ENCODE measurements around the gene SPEG.

SPEG gene

DNA sequence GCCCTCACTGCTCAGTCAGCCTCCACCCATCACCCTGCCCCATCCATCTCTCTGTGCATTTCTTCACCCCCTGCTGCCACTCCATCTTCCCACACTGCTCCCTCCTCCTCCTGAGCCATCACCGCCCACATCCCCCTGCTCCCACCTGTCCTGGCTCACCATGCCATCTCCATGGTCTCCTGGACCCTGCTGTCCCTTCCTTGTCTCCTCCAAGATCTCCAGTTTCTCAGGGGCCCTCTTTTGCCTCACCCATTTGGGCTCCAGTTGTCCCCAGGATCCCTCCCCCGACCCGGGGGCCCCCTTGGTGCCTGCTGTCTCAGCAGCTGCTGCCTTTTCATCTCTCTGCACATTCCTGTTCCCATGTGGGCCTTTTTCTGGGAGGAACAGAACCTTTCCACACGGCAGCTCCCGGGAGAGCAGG lies 10.6 kb downstream of the SPEG start:
- DNase-seq, result no peak

DNA sequence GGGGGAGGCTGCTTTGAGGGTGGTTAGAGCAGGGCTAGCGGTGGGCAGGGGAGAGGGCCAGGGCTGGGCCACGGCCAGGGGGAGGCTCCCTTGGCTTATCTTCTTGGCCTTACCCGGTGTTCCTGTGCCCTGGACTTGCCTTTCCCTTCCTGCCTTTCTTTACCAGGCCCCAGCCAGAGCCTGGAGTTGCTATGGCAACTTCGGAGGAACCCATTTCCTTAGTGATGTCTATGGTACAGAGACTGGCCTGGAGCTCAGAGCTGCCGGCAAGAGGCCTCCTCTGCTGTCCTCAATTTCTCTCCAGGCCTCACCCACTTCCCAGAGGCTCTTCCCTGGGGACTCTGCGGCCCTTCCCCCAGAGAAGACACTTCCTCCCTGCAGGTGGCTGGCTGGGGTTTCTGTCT lies 11.5 kb downstream of the SPEG start:
- DNase-seq, result no peak

DNA sequence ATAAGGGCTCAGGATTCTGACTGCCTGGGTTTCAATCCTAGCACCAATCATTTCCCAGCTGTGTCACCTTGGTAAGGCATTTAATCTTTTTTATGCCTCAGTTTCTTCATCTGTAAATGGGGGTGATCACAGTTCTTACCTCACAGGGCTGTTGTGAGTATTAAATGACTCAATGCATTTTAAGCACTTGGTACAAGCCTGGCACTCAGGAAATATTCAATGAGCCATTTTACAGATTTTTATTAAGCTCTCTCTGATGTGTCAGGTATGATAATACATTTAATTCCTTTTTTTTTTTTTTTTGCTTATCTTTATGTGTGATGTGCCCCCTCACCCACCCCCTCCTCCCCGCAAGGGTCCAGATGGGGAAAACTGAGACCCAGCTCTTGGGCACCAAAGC lies 12.0 kb downstream of the SPEG start:
- DNase-seq, result no peak

GRCh38 chr2:219447242-219448098 lies 12.8 kb downstream of the SPEG start:
- no peak for DNase-seq

DNA sequence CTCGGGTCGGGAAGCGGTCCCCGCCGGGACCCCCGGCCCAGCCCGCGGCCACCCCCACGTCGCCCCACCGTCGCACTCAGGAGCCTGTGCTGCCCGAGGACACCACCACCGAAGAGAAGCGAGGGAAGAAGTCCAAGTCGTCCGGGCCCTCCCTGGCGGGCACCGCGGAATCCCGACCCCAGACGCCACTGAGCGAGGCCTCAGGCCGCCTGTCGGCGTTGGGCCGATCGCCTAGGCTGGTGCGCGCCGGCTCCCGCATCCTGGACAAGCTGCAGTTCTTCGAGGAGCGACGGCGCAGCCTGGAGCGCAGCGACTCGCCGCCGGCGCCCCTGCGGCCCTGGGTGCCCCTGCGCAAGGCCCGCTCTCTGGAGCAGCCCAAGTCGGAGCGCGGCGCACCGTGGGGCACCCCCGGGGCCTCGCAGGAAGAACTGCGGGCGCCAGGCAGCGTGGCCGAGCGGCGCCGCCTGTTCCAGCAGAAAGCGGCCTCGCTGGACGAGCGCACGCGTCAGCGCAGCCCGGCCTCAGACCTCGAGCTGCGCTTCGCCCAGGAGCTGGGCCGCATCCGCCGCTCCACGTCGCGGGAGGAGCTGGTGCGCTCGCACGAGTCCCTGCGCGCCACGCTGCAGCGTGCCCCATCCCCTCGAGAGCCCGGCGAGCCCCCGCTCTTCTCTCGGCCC lies 13.6 kb downstream of the SPEG start:
- DNase-seq, result no peak

GRCh38 chr2:219448776-219449341 lies 14.2 kb downstream of the SPEG start:
- no peak for DNase-seq

DNA sequence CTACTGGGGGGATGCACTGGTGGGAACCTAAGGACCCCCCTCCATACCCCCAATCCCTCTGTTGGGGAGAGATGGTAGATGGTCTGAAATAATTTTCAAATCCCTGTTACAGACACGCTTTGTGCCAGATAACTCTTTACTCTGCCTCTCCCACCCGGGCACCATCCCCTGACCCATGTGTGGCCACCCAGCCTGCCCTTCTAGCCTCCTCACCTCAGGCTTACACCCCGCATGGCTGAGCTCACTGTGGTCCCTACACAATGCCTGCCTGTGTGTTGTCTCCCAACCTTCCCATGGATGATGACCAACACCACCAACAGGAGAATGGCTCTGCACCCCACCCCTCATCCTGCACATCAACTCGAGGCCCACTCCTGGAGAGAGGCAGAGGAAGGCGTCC lies 15.0 kb downstream of the SPEG start:
- no peak for DNase-seq

DNA sequence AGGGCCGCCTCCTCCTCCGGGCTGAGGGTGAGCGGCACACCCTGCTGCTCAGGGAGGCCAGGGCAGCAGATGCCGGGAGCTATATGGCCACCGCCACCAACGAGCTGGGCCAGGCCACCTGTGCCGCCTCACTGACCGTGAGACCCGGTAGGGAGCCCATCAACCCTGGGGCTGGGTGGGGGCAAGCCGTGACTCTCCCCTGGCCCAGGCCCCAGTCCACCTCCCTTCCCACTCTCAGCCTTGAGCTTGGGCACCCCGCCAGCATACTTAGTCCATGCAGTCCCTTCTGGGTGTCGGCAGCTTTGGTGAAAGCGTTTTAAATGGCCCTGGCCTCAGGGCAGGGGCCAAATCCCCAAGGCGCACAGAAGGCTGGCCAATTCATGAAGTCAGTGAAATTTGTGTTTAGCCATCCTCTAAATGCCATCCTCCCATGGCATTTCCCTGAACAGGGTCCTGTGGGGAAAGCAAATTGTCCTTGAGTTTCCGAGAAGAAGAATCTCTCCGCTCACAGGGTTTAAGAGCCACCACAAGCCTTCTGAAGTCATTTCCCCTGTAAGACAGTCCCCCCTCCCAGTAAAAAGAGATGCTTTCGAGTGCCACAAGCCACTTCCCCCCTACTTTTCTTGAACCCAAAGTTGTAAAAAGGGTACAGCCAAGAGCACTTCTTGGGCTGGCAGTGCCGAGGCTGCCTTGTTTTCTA lies 17.2 kb downstream of the SPEG start:
- DNase-seq, result no peak

- DNase-seq, result no peak
Measured at GRCh38 chr2:219452361-219453317, 18.0 kb downstream of the SPEG start.

GRCh38 chr2:219453671-219454590 lies 19.3 kb downstream of the SPEG start:
- DNase-seq, result no peak

GRCh38 chr2:219455581-219455980 lies 20.9 kb downstream of the SPEG start:
- DNase-seq, result no peak

- DNase-seq, result no peak
Measured at GRCh38 chr2:219457784-219458369, 23.2 kb downstream of the SPEG start.

DNA sequence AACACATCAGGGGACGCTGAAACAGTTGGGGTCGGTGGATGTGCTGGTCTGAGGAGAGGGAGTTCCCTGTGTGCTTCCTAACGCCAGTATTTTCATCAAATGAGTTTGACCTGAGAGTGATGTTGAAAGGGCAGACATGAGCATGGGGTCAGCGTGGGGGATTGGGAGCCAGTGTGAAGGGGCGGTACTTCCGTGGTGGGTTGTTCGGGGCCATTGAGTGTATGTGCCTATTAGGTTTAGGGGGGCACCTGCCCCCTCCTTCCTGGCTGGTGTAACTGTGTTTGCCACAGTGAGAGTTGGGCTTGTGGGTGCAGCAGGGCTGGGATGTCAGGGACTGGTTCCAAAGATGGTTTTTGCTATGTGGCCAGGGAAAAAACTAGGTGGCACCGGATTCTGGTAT lies 24.4 kb downstream of the SPEG start:
- no peak for DNase-seq

- peak; percentile 10 for DNase-seq
Measured at GRCh38 chr2:219459460-219460311, 25.0 kb downstream of the SPEG start.

GRCh38 chr2:219460424-219460926 lies 25.8 kb downstream of the SPEG start:
- DNase-seq, result no peak

GRCh38 chr2:219461047-219461514 lies 26.4 kb downstream of the SPEG start:
- DNase-seq, result no peak

DNA sequence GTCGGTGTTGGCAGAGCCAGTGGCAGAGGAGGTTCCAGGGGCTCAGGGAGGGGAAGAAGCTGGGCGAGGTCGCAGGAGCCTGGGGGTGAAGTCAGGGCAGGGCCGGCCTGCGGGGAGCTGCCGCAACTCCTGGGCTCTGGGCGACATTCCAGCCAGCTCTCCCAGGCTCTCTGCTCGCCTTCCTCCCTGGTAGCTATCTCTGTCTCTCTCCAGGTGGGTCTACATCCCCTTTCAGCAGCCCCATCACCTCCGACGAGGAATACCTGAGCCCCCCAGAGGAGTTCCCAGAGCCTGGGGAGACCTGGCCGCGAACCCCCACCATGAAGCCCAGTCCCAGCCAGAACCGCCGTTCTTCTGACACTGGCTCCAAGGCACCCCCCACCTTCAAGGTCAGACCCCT lies 27.0 kb downstream of the SPEG start:
- DNase-seq, result no peak

GRCh38 chr2:219462349-219462748 lies 27.7 kb downstream of the SPEG start:
- DNase-seq, result no peak
